Stimulated activated CD8-positive, alpha-beta memory T cell treated with anti-CD3 and anti-CD28 coated beads, Interleukin-12 subunit alpha, Interleukin-12 subunit beta, amount 100 ng/mL, for 24 hours (primary cell): ENCODE data around the gene CAPN12.
"Not testable (repeated sequence)": the region's sequence is repeated elsewhere in the genome, so short reads cannot be mapped to it uniquely, and the experiment has no call there.

Experiments used
- DNase-seq: peaks from one replicate; pipeline ENCODE4 v3.0.0-alpha.2; 2020; ENCODE audit errors: extremely low read depth

The CAPN12 gene, protein sequence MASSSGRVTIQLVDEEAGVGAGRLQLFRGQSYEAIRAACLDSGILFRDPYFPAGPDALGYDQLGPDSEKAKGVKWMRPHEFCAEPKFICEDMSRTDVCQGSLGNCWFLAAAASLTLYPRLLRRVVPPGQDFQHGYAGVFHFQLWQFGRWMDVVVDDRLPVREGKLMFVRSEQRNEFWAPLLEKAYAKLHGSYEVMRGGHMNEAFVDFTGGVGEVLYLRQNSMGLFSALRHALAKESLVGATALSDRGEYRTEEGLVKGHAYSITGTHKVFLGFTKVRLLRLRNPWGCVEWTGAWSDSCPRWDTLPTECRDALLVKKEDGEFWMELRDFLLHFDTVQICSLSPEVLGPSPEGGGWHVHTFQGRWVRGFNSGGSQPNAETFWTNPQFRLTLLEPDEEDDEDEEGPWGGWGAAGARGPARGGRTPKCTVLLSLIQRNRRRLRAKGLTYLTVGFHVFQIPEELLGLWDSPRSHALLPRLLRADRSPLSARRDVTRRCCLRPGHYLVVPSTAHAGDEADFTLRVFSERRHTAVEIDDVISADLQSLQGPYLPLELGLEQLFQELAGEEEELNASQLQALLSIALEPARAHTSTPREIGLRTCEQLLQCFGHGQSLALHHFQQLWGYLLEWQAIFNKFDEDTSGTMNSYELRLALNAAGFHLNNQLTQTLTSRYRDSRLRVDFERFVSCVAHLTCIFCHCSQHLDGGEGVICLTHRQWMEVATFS

GRCh38 chr19:38744298-38744681 is at the start of gene CAPN12:
Gene CAPN12, minus strand, starts transcription at chr19:38744474. Its CDS starts 309 bp downstream, at chr19:38744165.
- no peak for DNase-seq

- DNase-seq, result no peak
Measured at GRCh38 chr19:38793671-38794070, 49.4 kb upstream of the CAPN12 start.

GRCh38 chr19:38793177-38793576 is 48.9 kb upstream of the CAPN12 start:
- no peak for DNase-seq

DNA sequence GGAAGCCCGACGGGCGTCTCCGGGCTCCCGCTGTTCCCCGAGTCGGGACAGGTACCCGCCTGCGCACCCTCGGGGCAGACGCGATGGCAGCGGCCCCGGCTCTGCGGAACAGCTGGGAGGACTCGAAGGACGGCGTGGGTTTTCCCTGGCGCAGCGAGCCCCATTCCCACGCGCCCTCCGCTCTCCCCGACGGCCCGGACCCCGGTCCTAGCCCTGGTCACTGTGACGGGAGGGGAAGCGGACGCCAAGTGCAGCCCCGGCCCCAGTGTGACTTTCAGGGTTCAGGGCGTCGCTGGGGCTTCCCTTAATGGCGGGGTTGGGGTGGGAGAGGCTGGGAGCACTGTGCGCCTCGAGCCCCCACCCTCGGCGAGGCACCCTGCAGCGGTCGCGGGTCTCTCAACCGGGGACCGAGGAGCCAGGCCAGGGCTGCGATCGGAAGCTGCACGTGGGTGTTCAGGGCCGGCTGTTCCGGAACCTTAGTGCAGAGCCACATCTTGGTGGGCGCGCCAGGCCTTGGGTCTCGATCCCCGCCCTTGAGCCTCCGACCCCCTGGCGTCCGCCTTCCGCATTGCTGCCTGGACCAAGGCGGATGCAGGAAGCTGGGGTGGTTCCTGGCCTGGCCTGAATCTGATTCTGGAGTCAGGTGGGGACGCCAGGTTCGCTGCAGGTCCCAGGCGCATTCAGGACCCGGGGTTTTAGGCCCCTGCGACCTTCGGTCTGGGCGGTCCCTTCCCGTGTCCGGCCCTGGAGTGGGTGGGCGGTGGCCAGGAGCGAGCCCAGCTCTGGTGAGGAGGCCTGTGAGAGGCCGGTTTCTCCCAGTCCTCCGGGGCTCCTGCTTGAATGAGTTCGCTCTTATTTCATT is 48.2 kb upstream of the CAPN12 start:
- DNase-seq, result no peak

GRCh38 chr19:38791451-38792064 is 47.3 kb upstream of the CAPN12 start:
- not testable (repeated sequence) for DNase-seq

DNA sequence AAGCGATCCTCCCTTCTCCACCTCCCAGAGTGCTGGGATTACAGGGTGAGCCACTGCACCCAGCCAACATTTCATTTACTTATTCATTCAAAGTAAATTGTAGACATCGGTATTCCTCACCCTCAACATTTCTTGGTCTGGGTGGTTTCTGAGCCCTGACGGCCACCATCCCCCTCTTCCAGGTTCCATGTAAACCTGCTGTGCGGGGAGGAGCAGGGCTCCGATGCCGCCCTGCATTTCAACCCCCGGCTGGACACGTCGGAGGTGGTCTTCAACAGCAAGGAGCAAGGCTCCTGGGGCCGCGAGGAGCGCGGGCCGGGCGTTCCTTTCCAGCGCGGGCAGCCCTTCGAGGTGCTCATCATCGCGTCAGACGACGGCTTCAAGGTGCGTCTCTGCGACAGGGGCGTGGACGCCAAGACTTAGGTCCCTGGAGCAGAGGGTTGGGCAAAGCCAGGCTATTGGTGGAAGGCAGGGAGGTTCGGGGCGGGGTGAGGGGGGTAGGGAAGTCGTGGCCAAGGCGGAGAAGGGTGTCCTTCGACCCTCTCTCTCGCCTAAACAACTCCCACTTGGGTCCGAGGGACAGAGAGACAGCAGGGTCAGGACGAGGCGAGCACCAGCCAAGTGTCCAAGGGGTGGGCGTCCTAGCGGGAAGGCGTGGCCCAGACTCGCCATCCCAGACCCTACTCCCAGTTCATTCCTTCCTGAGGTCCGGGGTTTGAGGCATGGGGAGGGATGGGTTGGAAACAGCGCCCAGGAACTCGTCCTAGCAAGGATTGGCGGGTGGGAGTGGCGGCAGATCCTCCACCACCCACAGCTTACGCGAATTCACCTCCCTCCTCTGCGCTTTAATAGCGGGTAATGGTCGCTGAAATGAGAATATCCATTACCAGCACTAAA is 46.5 kb upstream of the CAPN12 start:
- DNase-seq, result not testable (repeated sequence)

GRCh38 chr19:38788478-38789243 is 44.4 kb upstream of the CAPN12 start, which contains the start of gene LGALS7B:
Gene LGALS7B, plus strand, starts transcription at chr19:38789200. Its CDS starts 27 bp downstream, at chr19:38789227.
- no peak for DNase-seq

DNA sequence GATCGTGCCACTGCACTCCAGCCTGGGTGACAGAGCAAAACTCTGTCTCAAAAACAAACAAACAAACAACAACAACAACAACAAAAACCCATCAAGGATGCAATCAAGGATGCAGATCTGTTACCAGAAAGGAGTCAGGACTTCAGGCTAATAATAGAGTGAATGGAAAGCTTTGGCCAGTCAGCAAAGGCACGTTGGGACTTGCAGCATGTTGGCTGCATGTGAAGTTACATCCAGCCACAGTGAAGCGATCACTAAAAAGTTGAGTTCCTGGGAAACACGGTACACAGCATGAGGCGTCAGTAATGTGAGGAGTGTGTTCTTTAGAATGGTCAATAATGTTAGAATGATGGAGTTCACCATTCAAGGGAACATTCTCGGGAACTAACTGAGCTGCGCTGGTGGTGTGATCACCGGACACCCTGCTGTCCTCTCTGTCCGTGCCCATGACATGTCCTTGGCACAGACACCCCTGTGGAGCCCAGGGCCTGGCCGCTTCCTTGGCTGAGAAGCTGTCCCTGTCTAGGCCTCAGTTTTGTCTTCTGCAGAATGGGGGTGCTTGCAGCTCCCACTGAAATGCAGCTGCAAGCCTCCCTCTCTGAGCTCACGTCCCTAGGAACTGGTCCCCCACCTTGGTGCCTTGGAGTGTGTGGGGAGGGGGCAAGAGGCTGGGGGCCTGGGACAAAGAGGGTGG is 42.4 kb upstream of the CAPN12 start:
- no peak for DNase-seq

GRCh38 chr19:38786061-38786460 is 41.8 kb upstream of the CAPN12 start:
- not testable (repeated sequence) for DNase-seq

GRCh38 chr19:38785187-38785699 is 41.0 kb upstream of the CAPN12 start:
- no peak for DNase-seq

DNA sequence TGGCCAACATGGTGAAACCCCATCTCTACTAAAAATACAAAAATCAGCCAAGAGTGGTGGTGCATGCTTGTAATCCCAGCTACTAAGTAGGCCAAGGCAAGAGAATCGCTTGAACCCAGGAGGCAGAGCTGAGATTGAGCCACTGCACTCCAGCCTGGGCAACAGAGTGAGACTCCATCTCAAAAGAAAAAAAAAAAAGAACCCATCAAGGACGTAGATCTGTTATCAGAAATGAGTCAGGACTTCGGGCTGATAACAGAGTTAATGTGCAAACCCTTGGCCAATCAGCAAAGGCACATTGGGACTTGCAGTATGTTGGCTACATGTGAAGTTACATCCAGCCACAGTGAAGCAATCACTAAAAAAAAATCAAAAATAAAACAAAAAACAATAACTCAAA is 40.0 kb upstream of the CAPN12 start:
- no peak for DNase-seq

GRCh38 chr19:38782212-38782611 is 37.9 kb upstream of the CAPN12 start:
- DNase-seq, result not testable (repeated sequence)

- no peak for DNase-seq
Measured at GRCh38 chr19:38781058-38781457, 36.8 kb upstream of the CAPN12 start.

DNA sequence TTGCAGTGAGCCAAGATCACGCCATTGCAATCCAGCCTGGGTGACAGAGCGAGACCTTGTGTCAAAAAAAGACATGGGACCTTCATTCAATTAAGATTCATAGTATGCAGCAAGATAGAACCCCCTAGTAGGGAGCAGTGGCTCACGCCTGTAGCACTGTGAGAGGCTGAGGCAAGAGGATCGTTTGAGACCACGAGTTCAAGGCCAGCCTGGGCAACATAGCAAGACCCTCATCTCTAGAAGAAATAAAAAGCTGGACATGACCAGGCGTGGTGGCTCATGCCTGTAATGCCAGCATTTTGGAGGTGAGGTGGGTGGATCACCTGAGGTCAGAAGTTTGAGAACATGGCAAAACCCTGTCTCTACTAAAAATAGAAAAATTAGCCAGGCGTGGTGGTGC is 36.2 kb upstream of the CAPN12 start:
- DNase-seq, result no peak

GRCh38 chr19:38778733-38779132 is 34.5 kb upstream of the CAPN12 start:
- DNase-seq, result no peak

- DNase-seq, result no peak
Measured at GRCh38 chr19:38774181-38774950, 30.1 kb upstream of the CAPN12 start.

DNA sequence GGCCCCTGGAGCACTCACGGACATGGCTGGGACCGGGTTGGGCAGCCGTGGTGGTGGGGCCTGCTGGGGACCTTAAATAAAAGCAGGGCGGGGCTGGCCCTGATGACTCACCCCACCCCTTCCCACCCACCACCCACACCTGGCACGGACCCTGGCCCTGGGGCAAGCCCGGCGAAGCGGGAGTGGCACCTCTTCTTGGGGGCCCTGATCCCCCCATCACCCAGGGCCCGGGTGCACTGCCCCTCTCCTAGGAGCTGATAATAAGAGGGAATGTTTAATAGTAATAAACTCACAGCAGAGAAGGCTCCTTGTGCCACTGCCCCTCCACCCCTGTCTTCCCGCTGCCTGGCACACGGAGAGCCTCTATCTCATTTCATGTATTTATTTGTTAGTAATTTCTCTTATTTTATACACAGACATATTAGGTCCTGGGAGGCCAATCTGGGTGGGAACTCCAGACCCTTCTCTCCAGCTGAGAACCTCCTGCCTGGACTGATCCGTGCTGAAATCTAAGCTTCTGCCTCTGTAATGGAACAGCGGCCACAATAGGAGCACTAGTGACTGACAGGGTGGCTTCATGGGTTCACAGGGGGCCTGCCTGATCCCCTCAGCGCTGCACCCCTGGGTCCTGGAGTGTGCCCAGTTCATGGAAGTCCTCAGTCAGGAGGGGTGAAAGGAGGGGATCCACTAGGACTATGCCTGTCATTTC is 29.3 kb upstream of the CAPN12 start, which contains the start of gene LGALS7:
TSS of gene LGALS7 (minus strand) at position 49 of the 709 bp plus-strand sequence. CDS start at position 24, 25 bp downstream.
- DNase-seq, result no peak
